Measurements from ENCODE around the gene MRPL10. TPM values are rescaled to one million over a fixed set of nuclear protein-coding genes. Genes with fewer than 3 reads are reported as not detected.

MRPL10 gene
- total RNA-seq, 1 experiment from 2014 or later = 112 TPM

- no peak for DNase-seq (ENCODE audit: low read depth, low spot score)
- no TSS peak for BruUV-seq (replicated peaks)
- H4K20me1 ChIP-seq (ENCODE audit: insufficient read depth) = no peaks in the 10 kb centered on the region
- no peaks in the 10 kb centered on the region for H3K9me3 ChIP-seq (ENCODE audit: control insufficient read depth in 1 of 2, insufficient read depth in 1 of 2, low read depth in 1 of 2, low read length in 2 of 2)
- no peaks in the 10 kb centered on the region for H3K9me2 ChIP-seq (ENCODE audit: insufficient read depth)
- no peaks in the 10 kb centered on the region for H3K79me2 ChIP-seq (ENCODE audit: insufficient read depth, low read length)
- peaks cover 7 to 11% of the 10 kb centered on the region in 2 experiments; a peak in 3 of 4 replicates for H3K36me3 ChIP-seq (ENCODE audit: control insufficient read depth in 1 of 2, insufficient read depth in 2 of 2, low read length in 2 of 2)
- RAD21 ChIA-PET (ENCODE audit: low non-redundant PET in 1 of 2, low total read pairs in 2 of 2, uncharacterized antibody in 2 of 2, unreplicated experiment in 2 of 2) = no interaction called here
- H3K27me3 ChIP-seq (ENCODE audit: insufficient read depth, low read length) = no peaks in the 10 kb centered on the region
- CTCF ChIA-PET = interaction anchor here (1.3 kb wide), 1 partner anchor 169 kb away, joined by 3 read pairs; no protein-coding TSS in a partner anchor
- POLR2A ChIA-PET = no interaction called here
- intact Hi-C loops (cut with micrococcal nuclease) = no loop called here
- TF ChIP-seq JUND (IDR thresholded peaks at IDR 0.05) = no peak
- no peak for TF ChIP-seq ATF3 (IDR thresholded peaks at IDR 0.05)
- no peak for TF ChIP-seq CEBPB (IDR thresholded peaks at IDR 0.05; ENCODE audit: low read depth)
- no peak for TF ChIP-seq SRF (IDR thresholded peaks at IDR 0.05; ENCODE audit: low read depth)
- TF ChIP-seq POLR2A (IDR thresholded peaks at IDR 0.05; ENCODE audit: borderline replicate concordance, extremely low read depth, insufficient read depth, insufficient read length) = no peak
- no peak for TF ChIP-seq FOSL1 (IDR thresholded peaks at IDR 0.05; ENCODE audit: low read depth)
- no peak for TF ChIP-seq SP1 (IDR thresholded peaks at IDR 0.05; ENCODE audit: low read depth)
- TF ChIP-seq SIN3A (IDR thresholded peaks at IDR 0.05; ENCODE audit: low read depth) = no peak
- TF ChIP-seq, protein P1, sequence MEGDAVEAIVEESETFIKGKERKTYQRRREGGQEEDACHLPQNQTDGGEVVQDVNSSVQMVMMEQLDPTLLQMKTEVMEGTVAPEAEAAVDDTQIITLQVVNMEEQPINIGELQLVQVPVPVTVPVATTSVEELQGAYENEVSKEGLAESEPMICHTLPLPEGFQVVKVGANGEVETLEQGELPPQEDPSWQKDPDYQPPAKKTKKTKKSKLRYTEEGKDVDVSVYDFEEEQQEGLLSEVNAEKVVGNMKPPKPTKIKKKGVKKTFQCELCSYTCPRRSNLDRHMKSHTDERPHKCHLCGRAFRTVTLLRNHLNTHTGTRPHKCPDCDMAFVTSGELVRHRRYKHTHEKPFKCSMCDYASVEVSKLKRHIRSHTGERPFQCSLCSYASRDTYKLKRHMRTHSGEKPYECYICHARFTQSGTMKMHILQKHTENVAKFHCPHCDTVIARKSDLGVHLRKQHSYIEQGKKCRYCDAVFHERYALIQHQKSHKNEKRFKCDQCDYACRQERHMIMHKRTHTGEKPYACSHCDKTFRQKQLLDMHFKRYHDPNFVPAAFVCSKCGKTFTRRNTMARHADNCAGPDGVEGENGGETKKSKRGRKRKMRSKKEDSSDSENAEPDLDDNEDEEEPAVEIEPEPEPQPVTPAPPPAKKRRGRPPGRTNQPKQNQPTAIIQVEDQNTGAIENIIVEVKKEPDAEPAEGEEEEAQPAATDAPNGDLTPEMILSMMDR (IDR thresholded peaks at IDR 0.05 in 2 of 3, conservative IDR thresholded peaks at IDR 0.05 in 1 of 3; ENCODE audit: borderline replicate concordance in 1 of 3, insufficient read depth in 1 of 3, low read depth in 2 of 3, low read length in 2 of 3) = no peak
- TF ChIP-seq CBX3 (IDR thresholded peaks at IDR 0.05; ENCODE audit: low read depth) = no peak
- TF ChIP-seq ZNF274 (IDR thresholded peaks at IDR 0.05; ENCODE audit: low read depth, low read length) = no peak
- TF ChIP-seq EZH2phosphoT487 (IDR thresholded peaks at IDR 0.05; ENCODE audit: borderline replicate concordance) = no peak
- TF ChIP-seq ZBTB33 (IDR thresholded peaks at IDR 0.05; ENCODE audit: extremely low read depth, insufficient replicate concordance, low read length) = no peak
- TF ChIP-seq ELF1 (IDR thresholded peaks at IDR 0.05; ENCODE audit: borderline replicate concordance, low read depth) = no peak
- no peak for TF ChIP-seq RAD21 (IDR thresholded peaks at IDR 0.05; ENCODE audit: low read depth)
- TF ChIP-seq, protein P2, sequence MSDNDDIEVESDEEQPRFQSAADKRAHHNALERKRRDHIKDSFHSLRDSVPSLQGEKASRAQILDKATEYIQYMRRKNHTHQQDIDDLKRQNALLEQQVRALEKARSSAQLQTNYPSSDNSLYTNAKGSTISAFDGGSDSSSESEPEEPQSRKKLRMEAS (IDR thresholded peaks at IDR 0.05) = no peak
- TF ChIP-seq EGR1 (IDR thresholded peaks at IDR 0.05; ENCODE audit: low read depth) = no peak
- no peak for TF ChIP-seq YY1 (IDR thresholded peaks at IDR 0.05; ENCODE audit: extremely low read depth, insufficient replicate concordance, low read depth, low read length)
- peaks cover 16 to 27% of the 10 kb centered on the region in 2 experiments for H3K4me1 ChIP-seq (ENCODE audit: control insufficient read depth in 1 of 2, insufficient read depth in 2 of 2, low read length in 2 of 2)
- H2AFZ ChIP-seq (ENCODE audit: low read depth, low read length, poor library complexity, severe bottlenecking) = no peak overlapping the region
- H3K9ac ChIP-seq (ENCODE audit: low read length) = no peak overlapping the region
- no peak overlapping the region for H3K27ac ChIP-seq (ENCODE audit: low read depth, low read length)
- no peak for ATAC-seq
- H3K4me2 ChIP-seq (ENCODE audit: low read length) = no peak overlapping the region
- no peak overlapping the region for H3K4me3 ChIP-seq (replicated peaks in 1 of 2; ENCODE audit: low read depth in 1 of 2, low read length in 2 of 2)
Measured at GRCh38 chr17:47819475-47819874, 11.9 kb downstream of the MRPL10 start.

All from HCT116 (cell line).